HG03060 (cell line): ENCODE measurements around the gene MCFD2.

ENCODE experiments used
- ATAC-seq: cut with Tn5 transposase; IDR thresholded peaks from one replicate; pipeline ENCODE4 v1.9.1; 2021; ENCODE audit warnings: low read depth, moderate number of reproducible peaks; ENCODE audit not compliant: unreplicated experiment

MCFD2 gene

GRCh38 chr2:46915281-46915810 lies at the start of gene MCFD2:
MCFD2 (minus strand) TSS chr2:46915806; CDS start chr2:46909171, 6,635 bp downstream.
- peak; percentile 6 for ATAC-seq

GRCh38 chr2:46964835-46965560 lies 49.4 kb upstream of the MCFD2 start:
- no peak for ATAC-seq

DNA sequence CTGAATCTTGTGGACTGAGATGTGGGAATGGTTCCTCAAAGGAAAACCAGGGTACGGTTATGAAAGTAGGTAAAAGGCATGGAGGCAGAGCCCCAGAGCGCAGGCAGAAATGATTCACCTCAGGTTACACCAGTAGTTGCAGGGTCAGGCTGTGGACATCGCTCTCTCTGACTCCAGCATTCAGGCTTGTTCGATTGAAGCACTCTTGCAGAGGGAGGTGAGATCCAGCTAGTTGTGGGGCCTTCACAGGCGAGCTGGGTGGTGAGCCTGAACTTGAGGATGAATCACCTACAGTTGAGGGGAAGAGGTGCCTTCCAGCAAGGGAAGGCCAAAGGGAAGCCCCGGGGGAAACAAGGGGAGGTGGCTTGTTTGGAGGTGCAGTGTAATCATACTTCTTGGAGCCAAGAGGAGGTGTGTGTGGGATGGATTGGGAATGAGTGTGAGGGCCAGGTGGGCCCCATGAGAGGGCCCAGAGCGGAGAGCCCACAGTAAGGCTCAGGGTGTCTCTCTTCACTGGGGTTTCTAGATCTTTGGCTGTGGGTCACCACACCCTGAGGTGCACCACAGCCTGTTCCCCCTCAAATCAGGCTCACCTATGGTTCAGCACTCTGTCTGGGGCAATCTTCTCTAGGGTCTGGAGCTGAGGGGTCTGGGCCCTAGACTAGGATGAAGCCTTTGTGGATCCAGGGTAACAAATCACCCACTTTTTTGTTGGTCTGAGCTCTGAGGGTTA lies 48.5 kb upstream of the MCFD2 start:
- ATAC-seq: no peak

DNA sequence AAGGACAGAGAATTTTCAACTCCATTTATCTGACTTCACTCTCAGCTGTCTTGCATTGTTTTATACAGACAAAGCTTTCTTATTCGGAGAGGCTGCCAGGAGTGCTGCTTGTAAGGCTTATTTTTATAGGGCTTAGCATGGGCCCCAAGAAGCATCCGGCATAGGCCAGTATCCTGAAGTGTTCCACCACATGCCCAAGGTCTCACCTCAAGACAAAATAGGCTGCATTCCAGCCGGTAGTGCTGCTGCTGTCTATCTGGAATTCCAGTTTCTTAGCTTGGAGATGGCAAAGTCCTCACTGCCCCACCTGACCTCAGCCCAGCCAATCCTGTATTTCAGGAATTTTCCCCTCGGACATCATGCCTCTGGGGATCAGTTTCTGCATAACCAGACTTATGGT lies 47.6 kb upstream of the MCFD2 start:
- ATAC-seq: no peak

GRCh38 chr2:46962751-46963150 lies 47.1 kb upstream of the MCFD2 start:
- ATAC-seq: no peak

DNA sequence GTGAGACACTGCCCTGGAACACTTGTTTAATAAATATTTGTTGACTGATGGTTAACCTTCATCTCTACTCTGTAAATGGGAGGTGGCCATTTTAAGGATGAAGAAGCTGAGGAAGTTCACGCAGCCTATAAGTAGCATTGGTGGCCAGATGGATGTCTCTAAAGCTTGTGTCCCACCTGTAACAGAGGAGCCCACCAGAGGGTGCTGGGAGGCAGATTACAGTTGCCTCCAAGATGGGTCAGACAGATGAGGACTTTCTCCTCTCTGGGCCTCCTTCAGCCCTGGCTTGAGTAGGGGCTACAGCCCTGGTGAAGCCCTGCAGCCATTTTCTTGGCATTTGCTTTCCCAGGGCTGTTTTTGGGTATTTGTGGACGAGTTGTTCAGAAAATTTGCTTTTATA lies 45.0 kb upstream of the MCFD2 start:
- no peak for ATAC-seq

GRCh38 chr2:46958431-46959017 lies 42.9 kb upstream of the MCFD2 start:
- no peak for ATAC-seq

GRCh38 chr2:46956981-46957531 lies 41.5 kb upstream of the MCFD2 start:
- ATAC-seq: no peak

DNA sequence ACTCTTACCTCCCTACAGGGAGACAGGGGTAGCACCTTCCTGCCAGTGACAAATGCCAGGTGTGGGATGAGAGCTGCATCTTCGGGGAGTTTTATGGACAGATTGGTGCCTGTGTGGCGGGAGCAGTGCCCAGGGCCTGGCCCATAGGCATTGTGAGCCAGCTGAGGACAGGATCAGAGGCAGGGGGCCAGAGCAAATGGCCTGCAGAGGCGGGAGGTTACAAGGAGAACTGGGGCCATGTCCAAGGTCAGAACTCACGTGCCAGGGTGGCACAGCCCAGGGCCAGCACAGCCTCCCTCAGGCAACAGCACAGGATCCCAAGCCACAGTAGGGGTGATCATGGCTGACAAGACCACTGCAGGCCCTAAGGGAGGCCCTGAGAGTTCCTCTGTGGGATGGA lies 40.2 kb upstream of the MCFD2 start:
- ATAC-seq: no peak

DNA sequence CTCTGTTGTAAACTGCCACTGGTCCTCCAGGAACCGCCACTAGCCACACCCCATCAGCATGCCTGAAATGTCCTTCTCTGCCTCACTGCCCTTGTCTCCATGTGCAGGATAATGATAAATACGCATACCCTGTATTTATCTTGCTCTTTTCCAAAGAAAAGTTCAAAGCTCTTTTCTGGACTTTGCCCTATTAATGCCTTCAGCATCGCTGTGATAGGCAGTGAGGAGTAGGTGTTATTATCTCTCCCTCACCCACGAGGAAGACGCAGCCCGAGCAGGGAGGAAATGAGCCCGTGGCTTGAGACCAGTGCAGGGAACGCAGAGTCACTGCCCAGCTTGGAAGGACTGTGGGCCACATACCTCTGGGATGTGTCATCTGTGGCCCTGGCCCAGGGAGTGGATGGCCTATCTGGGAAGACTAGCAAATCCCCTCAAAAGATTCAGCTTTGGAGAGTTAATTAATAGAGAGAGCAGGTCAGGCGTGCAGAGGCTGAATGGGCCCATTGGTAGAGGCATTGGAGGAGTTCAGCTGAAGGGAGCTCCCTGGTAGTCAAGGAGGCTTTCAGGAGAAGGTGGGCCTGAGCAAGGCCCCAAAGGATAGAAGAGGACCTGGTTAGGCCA lies 39.5 kb upstream of the MCFD2 start:
- ATAC-seq: no peak

DNA sequence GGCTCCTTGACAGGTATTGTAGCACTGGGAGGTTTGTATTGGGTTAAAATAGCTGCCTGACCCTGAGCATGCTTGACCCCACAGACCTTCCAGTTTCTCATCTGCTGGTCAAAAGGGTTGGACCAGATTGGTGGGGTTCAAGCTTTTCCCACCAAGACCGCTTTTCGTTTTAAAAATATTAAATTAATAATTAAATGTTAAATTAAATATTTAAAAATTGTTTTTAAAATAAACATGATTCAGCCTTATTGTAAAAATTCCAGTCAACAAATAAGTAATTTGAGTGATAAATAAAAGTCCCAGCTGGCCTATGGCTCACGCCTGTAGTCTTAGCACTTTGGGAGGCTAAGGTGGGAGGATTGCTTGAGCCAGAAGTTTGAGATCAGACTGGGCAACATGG lies 36.6 kb upstream of the MCFD2 start:
- ATAC-seq: no peak

- ATAC-seq: no peak
Measured at GRCh38 chr2:46951290-46952064, 35.9 kb upstream of the MCFD2 start.

DNA sequence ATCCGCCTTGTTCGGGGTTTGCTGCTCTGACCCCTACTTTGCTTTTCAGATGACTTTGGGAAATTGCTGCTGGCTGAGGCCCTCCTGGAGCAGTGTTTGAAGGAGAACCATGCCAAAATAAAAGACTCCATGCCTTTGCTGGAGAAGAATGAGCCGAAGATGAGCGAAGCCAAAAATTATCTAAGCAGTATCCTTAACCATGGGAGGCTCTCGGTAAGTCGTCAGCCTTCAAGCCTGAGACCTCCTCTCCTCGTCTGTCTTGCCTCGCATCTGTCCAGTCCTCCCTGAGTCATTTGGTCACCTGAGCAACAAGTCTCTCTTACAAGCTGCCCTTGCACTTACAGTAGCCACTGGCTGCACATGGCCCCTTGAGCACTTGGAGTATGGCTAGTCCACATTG lies 34.7 kb upstream of the MCFD2 start:
- ATAC-seq: no peak

DNA sequence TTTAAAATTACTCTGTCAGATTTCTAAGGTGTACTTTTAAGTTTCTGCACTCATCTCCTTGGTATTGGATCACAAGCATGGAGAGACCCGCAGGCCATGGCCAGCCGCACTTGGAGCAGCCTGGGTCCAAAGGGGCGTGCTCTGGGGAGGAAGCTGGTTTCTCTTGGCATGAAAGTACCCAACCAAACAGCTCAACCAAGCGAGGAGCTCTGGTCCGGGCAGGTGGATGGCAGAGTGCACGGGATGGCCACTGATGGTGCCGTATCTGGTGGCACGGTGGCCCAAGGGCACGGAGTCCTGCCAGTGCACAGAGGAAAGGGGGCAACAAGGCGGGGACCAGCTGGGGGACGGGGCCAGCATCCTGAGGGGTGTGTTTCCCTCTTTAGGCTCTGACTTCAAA lies 32.2 kb upstream of the MCFD2 start:
- ATAC-seq: no peak

GRCh38 chr2:46945671-46946070 lies 30.1 kb upstream of the MCFD2 start:
- no peak for ATAC-seq

- ATAC-seq: peak; percentile 31
Measured at GRCh38 chr2:46943881-46944798, 28.5 kb upstream of the MCFD2 start.

DNA sequence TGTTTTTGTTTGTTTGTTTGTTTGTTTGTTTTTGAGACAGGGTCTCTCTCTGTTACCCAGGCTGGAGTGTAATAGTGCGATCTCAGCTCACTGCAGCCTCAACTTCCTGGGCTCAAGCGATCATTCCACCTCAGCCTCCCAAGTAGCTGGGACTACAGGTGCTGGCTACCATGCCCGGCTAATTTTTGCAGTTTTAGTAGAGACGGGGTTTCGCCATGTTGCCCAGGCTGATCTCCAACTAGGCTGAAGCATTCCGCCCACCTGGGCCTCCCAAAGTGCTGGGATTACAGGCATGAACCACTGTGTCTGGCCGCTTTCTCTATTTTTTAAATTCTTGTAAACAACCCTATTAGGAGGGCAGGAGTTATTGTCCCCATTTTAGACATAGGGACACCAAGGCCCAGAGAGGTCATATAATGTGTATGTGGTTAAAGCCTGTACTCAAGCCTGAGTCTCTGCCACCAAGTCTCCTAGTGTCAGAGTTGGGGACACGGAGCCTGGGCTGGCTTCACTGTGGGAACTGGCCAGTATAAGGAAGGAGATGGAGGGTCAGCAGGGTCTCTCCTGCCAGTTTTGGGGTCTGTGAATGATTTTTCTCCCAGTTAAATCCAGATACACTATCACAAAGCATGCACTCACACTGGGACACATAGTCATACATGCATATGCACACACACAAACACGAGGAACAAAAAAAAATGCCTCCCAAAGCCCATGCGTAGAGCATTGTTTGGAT lies 27.5 kb upstream of the MCFD2 start:
- ATAC-seq: no peak

GRCh38 chr2:46942143-46942526 lies 26.5 kb upstream of the MCFD2 start:
- ATAC-seq: no peak
